Ovary (tissue), 9 donors: ENCODE measurements around the gene JPH3. TPM values are rescaled to one million over a fixed set of nuclear protein-coding genes. Genes with fewer than 3 reads are reported as not detected.

Experiments used
- DNase-seq, 5 donors: peaks; one replicate each; pipeline ENCODE4 v3.0.0-alpha.2; 2019 to 2020
- H3K27ac ChIP-seq, 2 donors: fragments of 200-600 bp; one replicate each; pipeline versions ENCODE4 v1.5.1 to v1.8.0; 2019 to 2022
- H3K27me3 ChIP-seq: fragments of 200-600 bp; one replicate; pipeline ENCODE4 v1.8.0; 2022
- H3K36me3 ChIP-seq: fragments of 200-600 bp; sonication (generic); one replicate; pipeline ENCODE4 v1.5.1; 2019
- H3K4me1 ChIP-seq: one replicate; pipeline ENCODE4 v1.8.1; 2013; ENCODE audit warnings: mild to moderate bottlenecking, moderate library complexity; ENCODE audit not compliant: insufficient read depth
- H3K4me3 ChIP-seq: fragments of 200-600 bp; sonication (generic); one replicate; pipeline ENCODE4 v1.5.1; 2017
- H3K9me3 ChIP-seq, 2 donors: fragments of 200-600 bp in 1 of 2; sonication (generic) in 1 of 2; one replicate each; pipeline versions ENCODE4 v1.5.1 to v1.8.1; 2013 to 2019; ENCODE audit warnings: mild to moderate bottlenecking in 1 of 2, moderate library complexity in 1 of 2
- CTCF ChIP-seq, 3 donors: fragments of 450-650 bp in 2 of 3; fragments of 200-600 bp in 1 of 3; IDR thresholded peaks; one replicate each; pipeline versions ENCODE4 v1.5.1 to v1.8.0; 2016 to 2022; ENCODE audit warnings: antibody characterized with exemption in 3 of 3, mild to moderate bottlenecking in 1 of 3
- EP300 ChIP-seq: sonication (generic); formaldehyde crosslinking; IDR thresholded peaks from one replicate; pipeline ENCODE4 v1.6.1; 2017; ENCODE audit warnings: antibody characterized with exemption
- POLR2A ChIP-seq: fragments of 450-650 bp; IDR thresholded peaks from one replicate; pipeline ENCODE4 v1.6.1; 2017; ENCODE audit warnings: antibody characterized with exemption, mild to moderate bottlenecking, moderate library complexity
- WGBS, 3 donors: extraction: QIAGEN DNeasy Blood & Tissue Kit in 1 of 3; methylation state at CpG; one replicate each; pipeline versions ENCODE4 v1.1.5 to v1.1.7; 2013 to 2017; 5-methylcytosine and 5-hydroxymethylcytosine counted together
- intact Hi-C, 4 donors: fragments of 100-400 bp; cut with DNase I; formaldehyde crosslinking; loops; one replicate each; pipeline versions ENCODE4 v1.11.0 to v1.15.1; 2022 to 2023
- polyA plus RNA-seq, 2 donors: library from polyadenylated mRNA; stranded (reverse); fragments of 200-250 nt in 1 of 2; fragments of 350-450 nt in 1 of 2; fragmentation: Illumina TruSeq in 1 of 2; extraction: RNeasy Lipid Tissue Mini Kit (QIAGEN cat#74804) in 1 of 2; gene quantifications; one replicate each; pipeline ENCODE4 v1.2.3, GENCODE V29; 2013 to 2014
- total RNA-seq, 7 donors: library from RNA; depleted of rRNA in 2 of 7; stranded (reverse); fragments of >200 nt in 2 of 7; fragmentation: NEBNext Ultra II Directional in 3 of 7; extraction: Animal tissue kit (Norgen Biotek cat#: 25700) in 3 of 7; gene quantifications; one replicate each; pipeline versions ENCODE4 v1.1.0 to v1.2.4, GENCODE V29; 2016 to 2023
- donor health status: DM: no; HTN: no; CAD: no; lungs with moderate emphysema.
- donor health status: DM: no; HTN: no; CAD: no.
- donor health status: Bipolar disorder and iron deficiency.
- donor health status: DM: yes; HTN: yes; CAD: no.
- donor health status: DM: no; HTN: no; CAD: no.
- donor health status: DM: yes; HTN: yes; CAD: no.

Gene JPH3
- total and polyA plus RNA-seq, 9 donors: 0.11 to 0.62 (median 0.30) TPM; not detected in 3

- intact Hi-C loops: no loop called here
- no peaks in the 10 kb centered on the region for H3K9me3 ChIP-seq
- H3K36me3 ChIP-seq: no peaks in the 10 kb centered on the region
- 28 to 31% (median 30%) methylated on average over 15 of the region's 15 CpGs for WGBS, 3 donors
- no peak overlapping the region for H3K27ac ChIP-seq
- no peak for DNase-seq
- TF ChIP-seq POLR2A (no peak), CTCF (IDR thresholded peaks at IDR 0.05) (no peak), EP300 (no peak)
- no peak overlapping the region for H3K4me3 ChIP-seq
- no peaks in the 10 kb centered on the region for H3K4me1 ChIP-seq
- no peaks in the 10 kb centered on the region for H3K27me3 ChIP-seq
Measured at GRCh38 chr16:87675111-87675719, 72.9 kb downstream of the JPH3 start.

- DNase-seq: no peak
- Histone ChIP-seq H3K4me3 (no peak overlapping the region), H3K4me1 (no peaks in the 10 kb centered on the region), H3K27me3 (no peaks in the 10 kb centered on the region), H3K9me3 (no peaks in the 10 kb centered on the region), H3K36me3 (no peaks in the 10 kb centered on the region), H3K27ac (no peak overlapping the region)
- intact Hi-C loops: no loop called here
- TF ChIP-seq EP300 (no peak), POLR2A (no peak), CTCF (IDR thresholded peaks at IDR 0.05) (no peak)
- 81 to 90% (median 83%) methylated on average over 5 of the region's 5 CpGs for WGBS, 3 donors
Measured at GRCh38 chr16:87677830-87678229, 75.5 kb downstream of the JPH3 start.

GRCh38 chr16:87678618-87679017, 76.3 kb downstream of the JPH3 start:
- H3K4me3 ChIP-seq: no peak overlapping the region
- H3K27me3 ChIP-seq: no peaks in the 10 kb centered on the region
- WGBS, 3 donors: 8 to 25% (median 18%) methylated on average over 14 of the region's 14 CpGs
- DNase-seq: no peak
- no peak overlapping the region for H3K27ac ChIP-seq
- H3K36me3 ChIP-seq: no peaks in the 10 kb centered on the region
- intact Hi-C loops: no loop called here
- no peaks in the 10 kb centered on the region for H3K9me3 ChIP-seq
- no peak for TF ChIP-seq EP300
- TF ChIP-seq CTCF (IDR thresholded peaks at IDR 0.05): no peak
- TF ChIP-seq POLR2A: no peak
- H3K4me1 ChIP-seq: no peaks in the 10 kb centered on the region

GRCh38 chr16:87679593-87680271, 77.4 kb downstream of the JPH3 start:
- no peak overlapping the region for H3K27ac ChIP-seq
- no peaks in the 10 kb centered on the region for H3K27me3 ChIP-seq
- no peaks in the 10 kb centered on the region for H3K36me3 ChIP-seq
- 68 to 82% (median 72%) methylated on average over 12 to 18 of the region's 18 CpGs for WGBS, 3 donors
- no peak overlapping the region for H3K4me3 ChIP-seq
- TF ChIP-seq POLR2A: no peak
- no peak for TF ChIP-seq EP300
- TF ChIP-seq CTCF (IDR thresholded peaks at IDR 0.05): no peak
- DNase-seq: no peak
- intact Hi-C loops: loop anchor here in 1 of 4 donors (10.0 kb wide), 1 partner anchor 65 kb away; no protein-coding TSS in a partner anchor
- no peaks in the 10 kb centered on the region for H3K4me1 ChIP-seq
- no peaks in the 10 kb centered on the region for H3K9me3 ChIP-seq
